ENCODE measurements around the gene PACRG. TPM values are rescaled to one million over a fixed set of nuclear protein-coding genes. Genes with fewer than 3 reads are reported as not detected.

Gene PACRG
- total and polyA plus RNA-seq, 2 of the 8 experiments (the other 6 are each of a cell fraction or from before 2014, with no cell fraction given), result 0.44 to 0.54 TPM

- Histone ChIP-seq H3K23ac (ENCODE audit: insufficient read length) (no peak overlapping the region), H4K5ac (ENCODE audit: insufficient read length, low read depth, low read length) (no peak overlapping the region), H3K9me3 (ENCODE audit: insufficient read depth in 2 of 2, low read depth in 1 of 2, low read length in 1 of 2) (no peaks in the 10 kb centered on the region), H3K4me3 (ENCODE audit: extremely low read depth in 1 of 4, insufficient read depth in 2 of 4, low read depth in 3 of 4, low read length in 4 of 4) (no peak overlapping the region), H3K4me2 (ENCODE audit: insufficient read depth in 1 of 2, low read depth in 2 of 2, low read length in 2 of 2) (peak overlapping the region; percentile 16 to 22; a peak in 1 of 4 replicates), H3K79me1 (ENCODE audit: low read depth, low read length) (no peaks in the 10 kb centered on the region), H3K23me2 (ENCODE audit: low read depth, low read length) (no peaks in the 10 kb centered on the region), H2BK5ac (ENCODE audit: low read depth, low read length) (no peak overlapping the region), H3K9ac (replicated peaks in 1 of 4; ENCODE audit: extremely low read depth in 1 of 4, low read depth in 3 of 4, low read length in 3 of 4) (no peak overlapping the region), H4K20me1 (replicated peaks in 1 of 2; ENCODE audit: control insufficient read depth in 1 of 2, insufficient read depth in 2 of 2, low read length in 2 of 2) (no peaks in the 10 kb centered on the region), H2AFZ (ENCODE audit: low read length) (no peak overlapping the region), H3K4ac (replicated peaks; ENCODE audit: insufficient read length, low read depth, low read length) (no peak overlapping the region), H2BK12ac (ENCODE audit: low read depth, low read length) (no peak overlapping the region), H2BK15ac (ENCODE audit: low read length) (0 out of 2 replicates have a peak overlapping the region, but pooled peaks have one; percentile 12), H2BK120ac (replicated peaks; ENCODE audit: low read depth, low read length) (no peak overlapping the region), H3K4me1 (replicated peaks in 1 of 4; ENCODE audit: control insufficient read depth in 3 of 4, insufficient read depth in 4 of 4, low read length in 3 of 4) (peaks cover 5 to 26% (median 6%) of the 10 kb centered on the region in 4 experiments; a peak in 6 of 7 replicates), H3K27ac (ENCODE audit: low read depth, low read length) (no peak overlapping the region), H2BK20ac (ENCODE audit: low read length) (0 out of 2 replicates have a peak overlapping the region, but pooled peaks have one; percentile 19), H3K56ac (replicated peaks; ENCODE audit: insufficient read length, low read depth, low read length) (no peak overlapping the region), H4K91ac (replicated peaks; ENCODE audit: insufficient read length, low read length) (no peak overlapping the region), H3K79me2 (ENCODE audit: control insufficient read depth in 1 of 2, insufficient read depth in 2 of 2, low read length in 2 of 2) (no peaks in the 10 kb centered on the region), H4K8ac (ENCODE audit: extremely low read depth, insufficient read depth, low read length) (no peak overlapping the region), H3K14ac (ENCODE audit: insufficient read length) (no peak overlapping the region), H3K27me3 (replicated peaks in 1 of 4; ENCODE audit: control insufficient read depth in 3 of 4, extremely low read depth in 1 of 4, insufficient read depth in 3 of 4, low read length in 3 of 4) (peaks cover 0 to 10% (median 6%) of the 10 kb centered on the region in 4 experiments; a peak in 3 of 7 replicates), H2AK5ac (ENCODE audit: low read depth, low read length) (no peak overlapping the region), H3K36me3 (ENCODE audit: control insufficient read depth in 2 of 4, insufficient read depth in 4 of 4, low read length in 3 of 4) (no peaks in the 10 kb centered on the region), H3K18ac (ENCODE audit: extremely low read depth, low read length) (peak overlapping the region; percentile 20; the same call in 1 of the 2 replicates)
- ChIA-PET POLR2A (ENCODE audit: partially characterized antibody) (no interaction called here), CTCF (ENCODE audit: partially characterized antibody) (interaction anchor here (0.5 to 1.6 kb wide), 7 partner anchors 8 to 771 kb away, joined by 3 to 4 read pairs (median 3); no protein-coding TSS in a partner anchor)
- TF ChIP-seq POLR2AphosphoS5 (IDR thresholded peaks at IDR 0.05; ENCODE audit: low read depth, low read length) (no peak), USF2 (IDR thresholded peaks at IDR 0.05; ENCODE audit: low read length) (no peak), CREB1 (IDR thresholded peaks at IDR 0.05) (0 out of 2 replicates have a peak, but pooled peaks have one; percentile 19), ASH2L (IDR thresholded peaks at IDR 0.05; ENCODE audit: low read length) (no peak)
- peak; percentile 36 for FAIRE-seq
- 83% methylated on average over 12 of the region's 12 CpGs; no CpG with 5 or more reads in 1 of the 2 experiments for WGBS, 2 experiments (ENCODE audit: extremely low coverage in 1 of 2, insufficient coverage in 1 of 2, insufficient read length in 1 of 2, insufficient replicate concordance in 2 of 2, low coverage in 1 of 2, low lambda C conversion rate in 2 of 2, missing lambda C conversion rate in 1 of 2)
- DNase-seq (ENCODE audit: low read depth in 1 of 2, low spot score in 2 of 2), result no peak
These were observed 611.1 kb downstream of the PACRG start for GRCh38 chr6:163338671-163339405.
